Spleen (tissue), 7 donors: ENCODE measurements around the gene MAG.

Experiments
- CTCF ChIP-seq, 11 experiments: fragments of 200-600 bp in 7 of 11; fragments of 450-650 bp in 4 of 11; sonication (generic) in 4 of 11; IDR thresholded peaks in 8 of 11; conservative IDR thresholded peaks in 3 of 11; 1 replicate in 7 of 11; 2 replicates in 4 of 11; pipeline versions ENCODE4 v1.4.0 to v1.8.0; 2016 to 2021; ENCODE audit warnings: antibody characterized with exemption in 11 of 11, inconsistent platforms in 4 of 11, mild to moderate bottlenecking in 1 of 11
- POLR2AphosphoS5 ChIP-seq, 3 donors: sonication (generic); formaldehyde crosslinking; IDR thresholded peaks; one replicate each; pipeline ENCODE4 v1.5.1; 2017; ENCODE audit warnings: antibody characterized with exemption in 3 of 3
- donor health status: DM: no; HTN: no; CAD: no; lungs with moderate emphysema.
- donor health status: DM: no; HTN: no; CAD: no.
- donor health status: DM: no; HTN: no; CAD: no.

GRCh38 chr19:35353635-35354034, 61.7 kb downstream of the MAG start:
- TF ChIP-seq CTCF (IDR thresholded peaks at IDR 0.05 in 8 of 11, conservative IDR thresholded peaks at IDR 0.05 in 3 of 11) (peak in 1 of 11 experiments; percentile 15), POLR2AphosphoS5 (IDR thresholded peaks at IDR 0.05) (no peak)
